Lower leg skin (tissue), 3 donors: ENCODE results near the gene RAPGEF4.

Experiments
- POLR2A ChIP-seq, 2 donors: fragments of 450-650 bp; IDR thresholded peaks; one replicate each; pipeline ENCODE4 v1.6.1; 2016 to 2017; ENCODE audit warnings: antibody characterized with exemption in 2 of 2, mild to moderate bottlenecking in 1 of 2, moderate library complexity in 1 of 2
- TF ChIP-seq, protein P1 (sequence below), 3 donors: fragments of 450-650 bp; IDR thresholded peaks; one replicate each; pipeline ENCODE4 v1.5.1; 2016; ENCODE audit warnings: antibody characterized with exemption in 3 of 3, mild to moderate bottlenecking in 3 of 3, moderate library complexity in 2 of 3

DNA sequence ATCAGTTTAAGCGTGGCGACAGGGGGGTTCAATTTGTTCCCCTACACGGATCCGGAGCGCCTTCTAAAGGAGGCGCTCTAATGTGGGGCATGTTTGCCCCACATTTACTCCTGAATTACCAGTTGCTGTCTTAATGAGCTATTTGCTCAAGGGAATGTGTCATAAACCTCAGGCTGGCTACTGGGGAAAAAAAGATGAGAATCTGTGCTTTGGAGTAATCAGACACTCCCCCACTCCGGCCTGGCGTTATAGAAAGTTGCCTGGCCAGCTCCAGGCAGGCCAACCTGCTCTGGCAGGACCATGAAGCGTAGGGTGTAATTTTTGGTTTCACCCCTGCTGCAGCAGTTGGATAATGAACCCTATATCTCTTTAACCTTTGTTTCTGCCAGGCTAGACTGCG, 309.0 kb downstream of the RAPGEF4 start:
- TF ChIP-seq, protein P1, sequence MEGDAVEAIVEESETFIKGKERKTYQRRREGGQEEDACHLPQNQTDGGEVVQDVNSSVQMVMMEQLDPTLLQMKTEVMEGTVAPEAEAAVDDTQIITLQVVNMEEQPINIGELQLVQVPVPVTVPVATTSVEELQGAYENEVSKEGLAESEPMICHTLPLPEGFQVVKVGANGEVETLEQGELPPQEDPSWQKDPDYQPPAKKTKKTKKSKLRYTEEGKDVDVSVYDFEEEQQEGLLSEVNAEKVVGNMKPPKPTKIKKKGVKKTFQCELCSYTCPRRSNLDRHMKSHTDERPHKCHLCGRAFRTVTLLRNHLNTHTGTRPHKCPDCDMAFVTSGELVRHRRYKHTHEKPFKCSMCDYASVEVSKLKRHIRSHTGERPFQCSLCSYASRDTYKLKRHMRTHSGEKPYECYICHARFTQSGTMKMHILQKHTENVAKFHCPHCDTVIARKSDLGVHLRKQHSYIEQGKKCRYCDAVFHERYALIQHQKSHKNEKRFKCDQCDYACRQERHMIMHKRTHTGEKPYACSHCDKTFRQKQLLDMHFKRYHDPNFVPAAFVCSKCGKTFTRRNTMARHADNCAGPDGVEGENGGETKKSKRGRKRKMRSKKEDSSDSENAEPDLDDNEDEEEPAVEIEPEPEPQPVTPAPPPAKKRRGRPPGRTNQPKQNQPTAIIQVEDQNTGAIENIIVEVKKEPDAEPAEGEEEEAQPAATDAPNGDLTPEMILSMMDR (IDR thresholded peaks at IDR 0.05): no peak
- no peak for TF ChIP-seq POLR2A (IDR thresholded peaks at IDR 0.05)
